Ishikawa (cell line): Measurements from ENCODE around the gene VPS11.

Source experiments
- RAD21 ChIP-seq: IDR thresholded peaks from 2 replicates; pipeline ENCODE4 v1.6.1; 2012; ENCODE audit warnings: low read depth
- REST ChIP-seq: IDR thresholded peaks from 2 replicates; pipeline ENCODE4 v1.6.1; 2012; ENCODE audit warnings: low read depth, mild to moderate bottlenecking
- YY1 ChIP-seq: IDR thresholded peaks from 2 replicates; pipeline ENCODE4 v1.6.1; 2012; ENCODE audit warnings: low read depth
- TF ChIP-seq, protein P1 (sequence below): IDR thresholded peaks from 2 replicates; pipeline ENCODE4 v1.6.1; 2012

GRCh38 chr11:119100994-119101758 lies 33.6 kb downstream of the VPS11 start:
- TF ChIP-seq RAD21 (no peak), YY1 (no peak), REST (no peak)
- TF ChIP-seq, protein P1, sequence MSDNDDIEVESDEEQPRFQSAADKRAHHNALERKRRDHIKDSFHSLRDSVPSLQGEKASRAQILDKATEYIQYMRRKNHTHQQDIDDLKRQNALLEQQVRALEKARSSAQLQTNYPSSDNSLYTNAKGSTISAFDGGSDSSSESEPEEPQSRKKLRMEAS = no peak
